NK-92 treated with Interleukin-12 subunit alpha and Interleukin-12 subunit beta, amount 100 ng/mL, for 24 hours (cell line): Measurements from ENCODE around the gene KDM4B.
A peak's percentile ranks its signal among the peaks of the same experiment; 100 is the strongest.
"Not testable (repeated sequence)": the region's sequence is repeated elsewhere in the genome, so short reads cannot be mapped to it uniquely, and the experiment has no call there.

Source experiments
- DNase-seq: peaks from one replicate; lab custom pipeline; 2025; lab: John Stamatoyannopoulos, UW

The KDM4B gene

GRCh38 chr19:4968462-4969291, at the start of gene KDM4B:
Gene KDM4B (plus strand): TSS chr19:4969113. CDS start chr19:5032891, 63,778 bp downstream.
- peak; percentile 99 for DNase-seq

DNA sequence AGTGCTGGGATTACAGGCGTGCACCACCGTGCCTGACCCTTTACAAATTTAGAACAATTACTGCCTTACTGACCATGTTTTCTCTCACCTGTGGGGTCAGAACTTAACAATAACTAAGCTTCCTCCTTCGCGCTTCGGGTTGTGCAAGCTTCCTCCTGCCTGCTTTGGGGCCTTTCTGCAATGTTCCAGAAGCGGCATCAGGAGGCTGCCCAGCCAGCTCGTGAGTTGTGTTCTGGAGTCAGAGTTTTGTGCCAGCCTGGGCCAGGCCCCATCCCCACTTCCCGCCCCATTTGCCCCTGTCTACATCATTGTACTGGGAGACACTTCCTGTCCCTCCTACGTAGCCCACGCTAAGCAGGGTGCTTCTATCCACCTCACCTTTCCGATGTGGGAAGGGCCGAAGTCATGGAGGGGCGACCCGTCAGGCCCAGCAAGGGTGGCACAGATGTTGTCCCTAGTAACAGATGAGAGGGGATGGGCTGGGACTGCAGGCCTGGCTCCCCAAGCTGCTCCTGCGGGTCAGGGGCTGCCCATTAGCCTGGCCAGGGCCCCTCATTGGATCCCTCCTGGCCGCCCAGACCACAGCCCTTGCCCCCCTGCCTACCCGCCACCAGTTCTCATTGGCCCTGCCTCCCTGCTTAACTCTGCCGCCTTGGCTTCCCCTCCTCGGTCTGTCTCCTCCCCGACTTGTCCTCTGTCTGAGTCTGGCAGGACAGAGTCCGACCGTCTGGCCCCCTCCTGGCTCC, 46.2 kb upstream of the KDM4B start:
- no peak for DNase-seq

GRCh38 chr19:4923276-4923747, 45.6 kb upstream of the KDM4B start:
- no peak for DNase-seq

GRCh38 chr19:4929186-4929585, 39.7 kb upstream of the KDM4B start:
- no peak for DNase-seq

DNA sequence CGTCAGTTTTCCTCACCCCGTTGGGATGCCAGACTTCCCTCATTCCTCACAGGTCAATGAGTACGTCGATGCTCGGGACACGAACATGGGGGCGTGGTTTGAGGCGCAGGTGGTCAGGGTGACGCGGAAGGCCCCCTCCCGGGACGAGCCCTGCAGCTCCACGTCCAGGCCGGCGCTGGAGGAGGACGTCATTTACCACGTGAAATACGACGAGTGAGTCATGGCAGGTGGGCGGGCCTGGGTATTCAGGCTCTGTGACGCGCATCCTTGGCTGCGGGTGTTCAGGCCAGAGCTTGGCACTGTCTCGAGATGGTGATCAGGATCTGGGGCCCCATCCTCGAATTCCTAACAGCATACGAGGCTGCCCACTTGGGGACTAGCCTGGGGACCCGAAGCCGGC, 38.2 kb upstream of the KDM4B start:
- DNase-seq = no peak

GRCh38 chr19:4932711-4933110, 36.2 kb upstream of the KDM4B start:
- no peak for DNase-seq

GRCh38 chr19:4933528-4933927, 35.4 kb upstream of the KDM4B start:
- no peak for DNase-seq

DNA sequence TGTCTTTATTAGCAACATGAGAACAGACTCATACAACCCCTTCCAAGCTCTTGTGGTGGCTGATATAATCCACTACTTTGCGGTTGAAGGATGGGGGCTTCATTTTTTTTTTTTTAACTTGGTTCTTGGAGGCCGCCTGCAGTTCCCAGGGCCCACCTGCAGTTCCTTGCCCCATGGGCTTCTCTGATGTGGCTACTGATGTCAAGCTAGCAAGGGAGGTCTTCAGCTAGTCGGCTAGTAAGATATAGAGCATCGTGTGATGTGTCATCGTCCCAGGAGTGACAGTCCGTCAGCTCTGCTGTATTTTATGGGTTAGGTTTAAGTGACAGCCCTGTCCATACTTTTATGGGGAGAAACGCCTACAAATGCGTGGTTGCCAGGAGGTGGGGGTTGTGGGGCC, 33.5 kb upstream of the KDM4B start:
- DNase-seq = no peak

GRCh38 chr19:4937060-4937459, 31.9 kb upstream of the KDM4B start:
- no peak for DNase-seq

GRCh38 chr19:4938461-4938860, 30.5 kb upstream of the KDM4B start:
- DNase-seq = not testable (repeated sequence)

DNA sequence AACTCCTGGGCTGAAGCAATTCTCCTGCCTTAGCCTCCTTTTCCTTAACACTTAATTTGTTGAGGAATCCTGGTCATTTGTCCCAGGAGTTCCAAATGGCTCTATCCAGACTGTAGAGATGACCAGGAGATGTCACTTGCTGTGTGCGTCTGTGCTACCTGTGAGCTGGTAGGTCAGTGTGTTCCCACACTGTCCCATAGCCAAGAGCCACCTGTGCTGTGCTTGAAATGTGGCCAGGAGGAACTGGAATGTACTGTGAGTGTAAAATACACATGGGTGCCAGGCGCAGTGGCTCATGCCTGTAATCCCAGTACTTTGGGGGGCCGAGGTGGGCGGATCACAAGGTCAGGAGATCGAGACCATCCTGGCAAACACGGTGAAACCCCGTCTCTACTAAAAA, 29.4 kb upstream of the KDM4B start:
- DNase-seq = no peak

GRCh38 chr19:4941638-4942169, 27.2 kb upstream of the KDM4B start:
- DNase-seq = not testable (repeated sequence)

GRCh38 chr19:4950650-4951049, 18.3 kb upstream of the KDM4B start:
- DNase-seq = not testable (repeated sequence)

DNA sequence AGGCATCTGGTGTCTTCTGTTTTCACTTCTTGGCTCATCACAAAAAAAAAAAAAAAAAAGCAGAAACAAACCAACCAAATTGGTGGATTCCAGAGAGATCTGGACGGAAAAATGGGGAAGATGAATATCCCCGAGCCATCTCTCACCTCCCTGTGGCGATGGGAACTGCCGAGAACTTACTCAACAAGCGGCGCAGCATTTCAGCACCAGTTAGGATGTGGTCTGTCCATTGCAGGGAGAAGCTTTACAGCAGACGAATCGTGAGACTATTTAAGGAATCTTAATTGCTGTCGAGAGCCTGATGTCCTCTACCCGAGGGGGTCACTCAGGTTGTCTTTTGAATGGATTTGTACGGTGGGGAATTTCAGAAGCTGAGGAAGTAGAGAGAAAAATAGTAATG, 17.3 kb upstream of the KDM4B start:
- DNase-seq = no peak

DNA sequence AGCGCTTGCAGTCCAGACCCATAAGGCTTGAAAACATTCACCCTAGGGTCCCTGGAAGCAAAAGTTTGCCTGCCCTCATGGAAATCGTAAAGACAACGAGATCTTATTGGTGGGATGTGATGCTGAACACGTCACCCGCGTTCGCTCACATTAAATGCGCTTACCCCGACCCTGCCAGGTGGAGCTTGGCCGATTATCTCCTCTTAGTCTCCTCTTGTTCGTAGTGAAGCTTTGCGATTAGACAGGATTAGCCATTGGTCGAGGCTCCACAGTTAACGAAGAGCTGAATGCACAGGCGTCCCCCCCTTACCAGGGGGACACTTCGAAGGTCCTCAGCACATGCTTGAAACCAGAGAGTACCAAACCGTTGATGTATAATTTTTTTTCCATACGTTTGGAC, 16.0 kb upstream of the KDM4B start:
- DNase-seq = no peak

DNA sequence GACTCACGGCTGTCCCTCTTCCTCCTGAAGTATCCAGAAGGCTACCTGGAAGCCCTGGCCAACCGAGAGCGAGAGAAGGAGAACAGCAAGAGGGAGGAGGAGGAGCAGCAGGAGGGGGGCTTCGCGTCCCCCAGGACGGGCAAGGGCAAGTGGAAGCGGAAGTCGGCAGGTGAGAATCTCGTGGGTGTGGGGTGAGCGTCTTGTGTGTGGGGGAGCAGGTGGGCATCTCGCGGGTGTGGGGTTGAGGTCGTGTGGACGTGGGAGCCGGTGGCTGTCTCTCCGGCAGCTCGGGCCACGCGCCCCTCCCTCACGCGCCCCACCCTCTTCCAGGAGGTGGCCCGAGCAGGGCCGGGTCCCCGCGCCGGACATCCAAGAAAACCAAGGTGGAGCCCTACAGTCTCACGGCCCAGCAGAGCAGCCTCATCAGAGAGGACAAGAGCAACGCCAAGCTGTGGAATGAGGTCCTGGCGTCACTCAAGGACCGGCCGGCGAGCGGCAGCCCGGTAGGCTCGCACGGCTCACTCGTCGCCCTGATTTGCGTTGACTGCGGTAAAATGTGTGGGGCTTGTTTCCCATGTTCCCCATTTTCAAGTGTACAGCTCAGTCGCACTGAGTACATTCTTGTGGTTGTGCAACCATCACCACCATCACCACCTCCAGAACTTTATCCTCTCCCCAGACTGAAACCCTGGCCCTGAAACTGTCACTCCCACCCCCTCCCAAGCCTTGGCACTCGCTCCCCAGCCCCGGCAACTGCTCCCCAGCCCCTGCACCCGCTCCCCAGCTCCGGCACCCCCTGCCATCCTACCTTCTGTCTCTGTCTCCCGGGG, 14.4 kb upstream of the KDM4B start:
- DNase-seq = not testable (repeated sequence)

DNA sequence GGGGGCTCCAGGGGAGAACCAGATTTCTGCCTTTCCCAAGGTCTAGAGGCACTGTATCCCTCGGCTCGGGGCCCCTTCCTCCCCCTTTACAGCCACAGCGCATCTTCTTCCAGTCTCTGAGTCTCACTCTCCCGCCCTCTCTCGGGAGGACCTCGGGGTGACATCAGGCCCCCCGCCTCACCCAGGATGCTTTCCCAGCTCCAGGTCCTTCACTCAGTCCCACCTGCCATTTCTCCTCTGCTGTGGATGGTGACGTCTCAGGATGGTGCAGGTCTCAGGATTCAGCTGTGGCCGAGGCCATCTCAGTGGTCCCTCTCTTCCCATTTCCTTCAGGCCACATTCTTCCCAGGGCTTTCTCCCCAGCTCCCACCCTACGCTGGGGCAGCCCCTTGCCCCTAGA, 13.6 kb upstream of the KDM4B start:
- no peak for DNase-seq

GRCh38 chr19:4957981-4958380, 10.9 kb upstream of the KDM4B start:
- DNase-seq = no peak

GRCh38 chr19:4962085-4962619, 6.8 kb upstream of the KDM4B start:
- no peak for DNase-seq

- DNase-seq = no peak
Measured at GRCh38 chr19:4965061-4965460, 3.9 kb upstream of the KDM4B start.

DNA sequence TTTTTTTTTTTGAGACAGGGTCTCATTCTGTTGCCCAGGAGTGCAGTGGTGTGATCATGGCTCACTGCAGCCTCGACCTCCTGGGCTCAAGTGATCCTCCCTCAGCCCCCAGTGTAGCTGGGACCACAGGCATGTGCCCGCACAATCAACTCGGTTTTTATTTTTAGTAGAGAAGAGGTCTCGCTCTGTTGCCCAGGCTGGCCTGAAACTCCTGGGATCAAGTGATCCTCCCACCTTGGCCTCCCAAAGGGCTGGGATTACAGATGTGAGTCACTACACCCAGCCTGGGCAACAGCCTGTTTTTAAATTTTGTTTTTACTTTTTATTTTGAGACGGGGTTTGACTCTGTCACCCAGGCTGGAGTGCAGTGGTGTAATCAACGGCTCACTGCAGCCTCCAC, 2.3 kb upstream of the KDM4B start:
- DNase-seq = no peak
